SHP77 (cell line): ENCODE measurements around the gene GCLC.

ENCODE experiments used
- DNase-seq, 2 experiments: peaks; one replicate each; lab custom pipeline; 2025; lab: John Stamatoyannopoulos, UW

The GCLC gene

DNA sequence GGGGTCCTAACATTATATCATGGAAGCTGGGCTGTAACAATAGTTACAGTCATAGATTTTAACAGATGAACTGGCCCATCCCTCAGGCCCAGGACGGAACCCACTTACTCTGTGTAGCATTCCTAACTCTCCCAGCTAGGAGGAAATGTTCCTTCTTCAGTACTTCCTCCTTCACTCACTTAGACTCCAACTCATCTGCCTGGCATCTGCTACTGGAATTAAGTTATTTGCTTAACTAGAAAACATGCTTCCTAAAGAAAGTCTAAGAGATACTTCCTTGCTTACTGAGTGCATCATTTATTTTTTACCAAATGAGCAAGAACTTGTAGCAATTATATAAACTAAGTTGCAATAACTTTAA, 20.5 kb downstream of the GCLC start:
- no peak for DNase-seq

DNA sequence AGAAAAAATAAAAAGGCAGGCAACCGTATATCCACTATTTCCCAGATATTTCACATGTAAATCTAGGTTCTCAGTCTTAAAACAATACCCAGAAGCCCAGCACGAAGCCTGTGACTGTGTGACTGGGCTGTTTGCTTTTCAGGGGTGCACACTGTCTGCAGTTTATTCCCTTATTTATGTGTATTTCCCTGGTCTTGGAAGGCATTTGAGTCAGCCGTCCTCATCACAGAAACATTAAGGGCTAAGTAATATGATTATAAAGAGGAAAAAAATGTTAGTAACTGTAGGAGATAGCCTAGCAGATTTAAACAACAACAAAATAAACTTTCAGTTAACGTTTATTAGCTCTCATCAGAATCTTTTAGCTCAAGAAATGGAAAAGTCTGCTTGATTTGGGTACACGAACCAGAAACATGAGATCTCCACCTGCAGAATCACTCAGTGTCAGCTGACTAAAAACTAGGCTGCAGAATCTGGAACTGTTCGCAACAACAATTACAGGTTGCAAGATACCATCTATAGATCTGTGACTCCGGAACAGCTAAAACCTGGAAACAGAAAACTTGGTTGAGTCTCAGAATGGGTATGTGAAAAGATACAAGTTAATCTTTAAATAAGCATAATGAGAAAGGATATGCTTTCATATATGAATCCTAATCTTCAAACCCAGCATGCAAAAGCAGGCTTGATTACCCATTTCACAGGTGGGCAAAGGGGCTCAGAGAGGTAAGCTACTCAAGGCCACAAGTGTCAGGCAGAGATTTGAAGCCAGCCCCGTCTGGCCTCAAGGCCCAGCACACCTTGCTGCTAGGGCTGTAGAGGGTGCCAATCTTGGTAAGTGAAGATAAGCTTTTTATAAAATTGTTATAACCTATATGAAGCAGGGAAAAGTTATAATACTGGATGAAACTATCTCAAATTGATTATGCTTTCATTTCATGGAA, 21.1 kb downstream of the GCLC start:
- DNase-seq = no peak

DNA sequence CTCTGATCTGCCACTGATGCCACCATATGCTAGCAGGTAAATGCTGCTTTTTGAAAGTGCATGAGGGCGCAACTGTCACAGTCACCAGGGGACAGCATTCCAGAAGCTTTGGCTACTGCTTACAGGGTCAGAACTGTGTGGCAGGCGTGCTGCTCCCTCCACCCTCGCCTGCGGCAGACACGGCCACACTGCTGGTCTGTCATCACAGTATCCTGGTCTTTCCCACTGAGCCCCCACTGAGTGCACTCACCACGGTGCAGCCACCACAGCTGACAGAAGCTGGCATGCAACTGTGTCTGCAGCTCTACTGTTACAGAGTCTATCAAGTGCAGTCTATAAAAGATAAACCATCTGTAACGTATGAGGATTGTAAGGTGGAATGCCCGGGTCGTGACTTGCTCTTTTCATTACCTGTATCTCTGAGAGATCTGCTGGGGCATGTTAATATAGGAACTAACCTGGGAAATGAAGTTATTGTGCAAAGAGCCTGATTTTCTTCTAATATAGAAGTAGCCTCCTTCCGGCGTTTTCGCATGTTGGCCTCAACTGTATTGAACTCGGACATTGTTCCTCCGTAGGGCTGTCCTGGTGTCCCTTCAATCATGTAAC, 24.5 kb downstream of the GCLC start:
- no peak for DNase-seq

DNA sequence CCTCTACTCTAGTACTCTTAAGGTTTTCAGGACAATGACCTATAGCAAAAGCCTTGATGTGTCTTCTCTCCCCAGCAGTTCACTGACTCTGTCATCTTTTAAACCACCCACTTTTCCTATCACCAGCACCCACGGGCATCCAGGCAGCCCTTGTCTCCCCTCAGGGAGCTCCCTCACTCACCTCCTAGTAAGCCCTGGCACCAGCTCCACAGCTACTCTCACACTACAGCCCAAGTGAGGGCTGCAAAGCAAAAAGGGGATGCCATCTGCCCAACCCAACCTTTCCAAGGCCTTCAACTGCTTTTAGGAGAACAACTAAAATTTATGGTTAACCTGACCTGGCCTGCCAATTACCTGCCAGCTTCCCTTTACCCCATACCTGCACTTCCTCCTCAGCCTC, 26.0 kb downstream of the GCLC start:
- no peak for DNase-seq

DNA sequence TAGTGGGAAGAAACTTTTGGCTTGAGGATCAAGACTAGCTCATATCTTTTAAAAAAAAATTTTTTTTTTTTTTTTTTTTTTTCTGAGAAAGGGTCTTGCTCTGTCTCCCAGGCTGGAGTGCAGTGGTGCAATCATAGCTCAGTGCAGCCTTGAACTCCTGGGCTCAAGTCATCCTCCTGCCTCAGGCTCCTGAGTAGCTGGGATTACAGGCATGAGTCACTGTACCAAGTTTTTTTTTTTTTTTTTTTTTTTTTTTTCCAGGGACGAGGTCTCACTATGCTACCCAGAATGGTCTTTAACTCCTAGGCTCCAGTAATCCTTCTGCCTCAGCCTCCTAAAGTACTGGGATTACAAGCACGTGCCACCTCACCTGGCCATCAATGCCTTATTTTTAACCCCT, 27.9 kb downstream of the GCLC start:
- DNase-seq = no peak

DNA sequence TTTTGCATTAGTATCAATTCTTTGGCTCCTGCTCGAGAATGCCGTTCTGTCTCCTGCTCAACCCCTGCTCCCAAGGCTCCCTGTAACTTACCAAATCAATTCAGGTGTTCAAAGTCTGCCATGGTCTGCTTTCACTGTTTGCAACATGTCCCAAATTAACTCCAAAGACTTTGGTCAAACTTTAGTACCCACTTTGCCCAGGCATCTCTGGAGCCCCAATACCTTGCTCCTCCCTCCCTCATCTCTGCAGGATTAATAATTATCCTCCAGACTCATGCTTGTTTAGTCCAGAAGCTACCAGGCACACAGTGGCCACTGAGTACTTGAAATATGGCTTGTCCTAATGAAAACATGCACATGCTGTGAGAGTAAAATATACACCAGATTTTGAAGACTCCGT, 30.2 kb downstream of the GCLC start:
- DNase-seq = no peak

DNA sequence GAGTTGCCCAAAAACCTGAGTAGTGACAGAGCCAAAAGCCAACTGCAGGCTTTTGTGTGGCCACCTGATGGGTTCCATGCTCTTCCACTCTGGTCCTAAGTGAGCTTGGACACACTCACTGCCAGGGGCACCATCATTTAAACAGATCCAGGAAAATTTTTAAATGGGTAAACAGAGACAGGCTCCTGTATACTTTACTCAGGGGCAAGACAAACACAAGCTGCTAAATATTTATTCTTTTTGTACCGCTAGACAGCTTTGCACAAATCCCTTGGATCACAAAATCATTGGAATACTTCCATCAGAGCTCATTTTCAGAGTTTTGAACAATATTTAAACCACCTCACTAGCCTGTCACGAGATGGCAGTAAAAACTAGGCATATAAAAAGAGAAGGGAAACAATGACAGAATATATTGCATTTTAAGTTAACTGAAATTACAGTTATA, 31.4 kb downstream of the GCLC start:
- no peak for DNase-seq

DNA sequence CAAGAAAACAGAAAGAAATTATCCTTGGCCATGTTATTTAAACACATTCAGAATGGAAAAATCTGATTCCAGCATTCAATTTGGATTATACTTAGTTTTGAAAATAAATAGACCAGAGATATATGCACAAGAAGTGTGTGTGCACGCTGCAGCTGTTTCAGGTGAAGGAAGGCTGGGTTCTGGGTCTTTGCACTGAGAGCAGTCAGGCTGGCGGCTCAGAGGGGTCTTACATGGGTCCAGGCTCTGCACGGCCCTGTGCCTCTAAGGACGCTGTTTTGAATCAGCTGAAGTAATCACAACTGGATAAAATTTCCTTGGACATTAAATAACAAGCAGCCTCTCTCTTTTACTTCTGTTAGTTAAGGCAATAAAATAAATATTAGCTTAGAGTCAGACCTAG, 31.8 kb downstream of the GCLC start:
- no peak for DNase-seq

DNA sequence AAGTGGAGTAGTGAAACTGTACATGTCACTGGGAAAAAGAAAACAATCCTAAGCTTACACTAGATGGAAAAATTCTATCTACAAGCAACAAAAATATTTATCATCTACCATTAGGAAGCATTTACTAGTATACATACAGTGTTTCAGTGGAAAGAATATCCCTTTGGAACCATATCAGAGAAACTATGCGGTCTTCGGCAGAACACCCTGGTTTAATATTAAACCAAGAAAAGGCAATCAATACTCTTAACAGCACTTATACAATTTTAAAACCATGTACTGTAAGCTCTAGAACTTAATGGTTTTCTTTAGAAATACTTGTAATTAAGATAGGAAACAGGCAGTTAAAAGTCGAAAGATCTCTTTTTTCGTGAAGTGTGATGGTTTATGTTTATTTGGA, 32.3 kb downstream of the GCLC start:
- no peak for DNase-seq

DNA sequence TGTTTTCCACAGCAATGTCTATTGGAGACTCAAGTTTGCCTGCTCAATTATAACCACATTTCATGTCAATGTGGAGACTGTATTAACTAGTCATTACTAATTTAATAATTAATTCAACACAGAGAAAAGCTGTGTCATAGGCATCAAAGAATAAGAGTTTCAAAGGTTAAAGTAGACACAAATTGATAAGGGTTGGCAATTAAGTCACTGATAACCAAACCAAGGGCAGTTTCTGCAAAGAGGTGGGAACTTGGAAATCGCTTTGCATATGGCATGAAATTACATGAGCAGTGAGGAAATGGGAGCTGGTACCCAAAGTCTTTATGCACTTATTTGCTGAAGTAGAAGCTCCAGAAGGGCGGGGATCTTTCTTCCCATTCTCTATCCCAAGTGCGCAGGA, 34.2 kb downstream of the GCLC start:
- DNase-seq = no peak

DNA sequence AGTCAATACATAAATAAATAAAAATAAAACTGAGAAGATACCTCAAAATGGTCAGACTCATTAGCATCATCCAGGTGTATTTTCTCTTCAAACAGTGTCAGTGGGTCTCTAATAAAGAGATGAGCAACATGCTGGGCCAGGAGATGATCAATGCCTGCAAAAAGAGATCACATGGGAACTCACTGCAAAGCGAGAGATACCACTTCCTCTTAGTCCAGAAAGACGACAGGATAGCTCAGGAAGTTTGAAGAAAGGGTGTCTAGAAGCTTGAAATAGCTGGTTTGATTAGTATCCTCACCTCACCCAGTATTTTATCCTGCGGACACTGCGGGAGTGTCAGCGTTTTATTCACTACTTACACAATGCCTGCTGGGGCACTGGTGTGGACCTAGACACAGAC, 38.0 kb downstream of the GCLC start:
- DNase-seq = no peak

DNA sequence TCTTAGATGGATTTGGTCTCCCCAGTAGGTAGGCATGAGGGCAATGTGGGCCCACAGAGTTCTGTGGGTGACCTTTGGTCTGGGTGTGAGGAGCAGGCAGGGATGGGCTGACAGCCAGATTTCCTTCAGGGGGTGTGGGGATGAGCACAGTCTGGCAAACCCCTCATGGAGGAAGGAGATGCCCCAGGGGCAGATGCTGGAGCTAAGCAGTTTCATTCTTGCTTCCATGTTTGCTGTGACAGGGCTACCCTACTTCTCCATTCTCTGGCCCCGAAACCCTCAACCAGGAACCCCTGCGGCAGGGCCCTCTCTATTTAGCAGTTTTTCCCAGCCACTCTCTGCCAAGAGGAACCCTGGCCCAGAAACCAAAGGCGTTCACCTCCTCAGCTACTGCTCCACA, 40.4 kb downstream of the GCLC start:
- DNase-seq = no peak

DNA sequence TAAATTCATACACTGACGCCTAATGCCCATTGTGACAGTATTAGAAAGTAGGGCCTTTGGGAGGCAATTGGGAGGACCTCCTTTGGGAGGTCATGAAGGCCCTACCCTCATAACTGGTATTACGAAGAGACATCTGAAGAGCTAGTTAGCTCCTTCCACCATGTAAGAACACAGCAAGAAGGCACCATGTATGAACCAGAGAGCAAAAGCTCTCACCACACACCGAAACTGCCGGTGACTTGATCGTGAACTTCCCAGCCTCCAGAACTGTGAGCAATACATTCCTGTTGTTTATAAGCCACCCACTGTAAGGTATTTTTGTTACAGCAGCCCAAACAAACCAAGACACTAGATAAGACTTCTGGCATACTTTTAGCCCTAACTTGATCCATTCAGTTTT, 41.8 kb downstream of the GCLC start:
- no peak for DNase-seq

DNA sequence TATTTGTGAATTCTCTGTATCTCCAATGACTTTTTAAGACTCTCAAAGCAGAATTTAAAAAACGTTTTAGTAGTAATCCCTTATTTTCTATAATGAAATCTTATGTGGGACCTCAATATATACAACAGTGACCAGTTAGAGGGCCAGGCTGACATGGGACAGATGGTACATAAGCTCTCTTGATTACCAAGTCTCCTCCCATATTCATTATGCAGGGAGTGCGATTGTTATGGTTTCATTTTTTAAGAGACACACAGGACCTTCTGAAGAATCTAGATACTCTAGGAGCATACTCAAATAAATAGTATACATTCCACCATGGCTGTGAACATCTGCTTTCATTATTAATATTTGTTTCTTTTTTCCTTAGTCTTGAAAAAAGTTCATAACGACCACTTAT, 43.5 kb downstream of the GCLC start:
- DNase-seq = no peak

DNA sequence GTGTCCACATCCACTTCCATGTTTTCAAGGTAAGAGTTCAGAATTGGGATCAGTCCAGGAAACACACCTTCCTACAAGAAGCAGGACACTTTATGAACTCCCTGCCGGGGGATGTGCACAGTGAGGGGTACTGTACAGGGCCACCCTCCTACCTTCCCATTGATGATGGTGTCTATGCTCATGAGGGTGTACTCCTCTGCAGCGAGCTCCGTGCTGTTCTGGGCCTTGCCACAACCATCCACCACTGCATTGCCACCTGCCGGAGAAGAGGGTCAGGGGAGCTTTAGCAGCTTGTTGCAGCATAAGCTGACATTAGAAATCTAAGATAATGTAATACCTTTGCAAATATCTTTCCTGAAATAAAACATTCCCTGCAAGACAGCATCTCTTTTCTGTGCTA, 44.8 kb downstream of the GCLC start:
- DNase-seq = no peak

DNA sequence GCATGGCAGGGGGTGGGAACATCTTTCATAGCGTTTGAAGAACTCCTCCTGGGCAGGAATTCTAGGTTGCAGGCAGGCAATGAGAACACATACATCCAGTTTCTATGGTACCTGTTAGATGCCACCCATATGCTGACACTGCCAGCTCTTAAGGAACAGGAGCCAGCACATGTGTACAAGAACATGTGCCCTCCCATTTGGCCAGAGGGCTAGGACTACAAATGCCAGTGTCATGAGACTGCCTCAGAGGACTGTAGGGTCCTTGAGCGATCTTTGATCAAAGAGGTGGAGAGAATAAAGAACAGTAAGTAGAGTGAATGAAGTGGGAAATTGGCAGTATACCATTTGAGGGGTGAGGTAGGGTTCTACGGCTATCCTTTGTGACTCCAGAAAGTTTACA, 45.8 kb downstream of the GCLC start:
- DNase-seq = no peak

DNA sequence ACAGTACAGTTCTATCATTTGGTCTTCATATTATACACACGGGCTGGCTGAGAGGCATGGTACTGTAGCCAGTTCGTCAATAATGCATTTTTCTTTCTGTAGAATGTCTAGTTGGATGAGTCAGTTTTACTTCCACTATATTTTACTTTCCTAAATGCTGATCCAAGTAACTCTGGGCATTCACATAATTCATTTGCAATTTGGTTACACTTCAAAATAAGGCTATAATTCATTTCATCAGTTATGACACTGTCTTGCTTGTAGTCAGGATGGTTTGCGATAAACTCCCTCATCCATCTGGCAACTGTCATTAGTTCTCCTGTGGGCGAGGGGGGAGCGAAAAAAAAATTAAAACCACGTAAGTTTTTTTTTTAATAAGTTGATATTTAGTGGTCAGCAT, 46.3 kb downstream of the GCLC start:
- DNase-seq = no peak

DNA sequence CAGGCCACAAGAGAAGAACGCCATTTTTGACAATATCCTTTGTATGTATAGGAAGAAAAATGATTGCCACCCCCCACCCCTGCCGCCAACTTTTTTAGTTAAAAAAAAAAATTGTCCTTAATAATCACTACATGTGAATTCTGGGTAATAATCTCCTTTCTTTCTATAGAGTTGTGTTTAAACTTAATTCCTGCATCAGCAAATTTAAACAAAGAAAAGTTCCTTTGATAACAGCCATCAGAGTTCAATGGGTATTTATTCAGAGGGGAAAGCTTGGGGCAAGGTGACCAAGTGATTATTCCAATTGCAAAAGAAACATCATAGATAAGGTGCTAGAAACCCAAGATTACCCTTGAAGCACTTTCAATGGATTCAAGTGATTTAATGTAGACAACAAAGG, 47.0 kb downstream of the GCLC start:
- no peak for DNase-seq

DNA sequence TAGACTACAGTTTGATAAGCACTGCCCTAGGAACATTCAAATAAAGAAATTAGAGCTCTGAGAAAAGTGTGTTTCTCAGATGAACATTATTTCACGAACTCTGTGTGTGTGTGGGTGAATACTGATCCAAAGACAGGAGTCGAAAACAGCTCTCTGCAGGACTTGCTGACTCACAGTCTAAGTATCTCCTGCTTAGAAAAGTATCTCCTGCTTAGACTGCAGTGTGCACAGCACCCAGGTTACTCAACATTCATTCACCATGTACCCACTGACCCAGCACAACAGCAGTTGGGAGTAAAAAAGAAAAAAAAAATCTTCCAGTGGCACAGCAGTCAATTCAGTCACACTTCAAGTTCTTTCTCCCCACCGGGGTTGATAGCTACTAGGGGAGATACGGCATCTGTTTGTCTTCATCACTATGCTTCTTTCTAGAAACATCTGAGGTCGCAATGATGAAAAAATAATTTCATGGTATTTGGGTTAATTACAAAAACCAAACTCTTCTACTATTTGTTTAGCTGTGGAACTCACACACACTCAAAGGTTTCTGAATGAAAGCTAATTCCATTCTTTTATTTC, 48.0 kb downstream of the GCLC start:
- DNase-seq = no peak

DNA sequence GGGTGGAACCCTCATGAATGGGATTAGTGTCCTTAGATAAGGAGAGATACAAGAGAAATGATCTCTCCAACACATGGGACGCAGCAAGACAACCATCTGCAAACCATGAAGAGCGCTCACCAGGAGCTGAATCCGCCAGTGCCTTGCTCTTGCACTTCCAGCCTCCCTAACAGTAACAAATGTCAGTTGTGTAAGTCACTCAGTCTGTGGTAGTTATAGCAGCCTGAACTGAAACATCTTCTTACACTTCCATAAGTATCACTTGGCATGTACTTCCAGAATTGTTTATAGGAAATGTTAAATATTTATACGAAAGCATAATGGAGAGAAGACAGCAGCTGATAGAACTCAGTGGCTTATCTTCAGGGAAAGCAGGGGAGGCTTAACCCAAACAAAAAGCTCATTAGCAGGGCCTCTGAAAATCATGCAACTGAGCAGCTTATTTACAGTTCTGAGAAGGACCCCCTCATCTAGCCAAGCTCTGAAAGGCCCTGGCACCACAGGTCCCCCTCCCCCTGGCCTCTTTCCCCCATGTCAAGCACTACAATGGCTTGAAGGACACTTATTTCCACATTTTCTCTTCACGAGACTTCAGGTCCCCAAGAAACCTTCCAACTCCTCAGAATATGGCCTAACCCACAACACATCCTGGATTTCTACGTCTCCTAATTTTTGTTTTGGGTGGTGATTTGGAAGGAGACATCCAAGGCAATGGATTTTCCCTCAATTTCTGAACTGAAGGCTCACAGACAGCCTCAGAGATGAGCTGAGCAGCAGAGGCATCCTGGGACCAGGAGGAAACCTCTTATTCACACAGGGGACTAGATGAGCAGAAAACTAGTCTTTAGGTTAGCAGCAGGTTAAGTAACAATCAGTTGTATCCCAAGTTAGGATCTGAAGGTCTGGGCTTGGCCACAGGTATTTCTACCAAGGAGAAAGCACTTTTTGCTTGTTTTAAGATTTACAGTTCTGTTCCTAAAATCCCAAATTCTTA, 49.1 kb downstream of the GCLC start:
- no peak for DNase-seq

DNA sequence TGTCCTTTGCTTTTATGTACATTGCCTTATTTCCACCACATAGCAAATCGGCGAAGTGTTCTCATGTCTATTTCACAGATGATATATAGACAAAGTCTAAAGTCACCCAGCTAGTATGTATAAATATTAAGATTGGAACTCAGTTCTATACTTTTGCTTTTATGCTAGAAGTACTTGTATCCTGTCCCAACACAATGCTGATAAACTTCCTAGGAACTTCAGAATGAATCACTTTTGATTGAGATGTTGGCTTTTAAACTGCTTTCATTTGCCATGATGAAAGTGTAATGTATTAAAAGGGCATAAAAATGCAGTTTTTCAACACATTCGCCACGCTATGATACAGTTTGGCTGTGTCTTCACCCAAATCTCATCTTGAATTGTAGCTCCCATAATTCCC, 50.8 kb downstream of the GCLC start:
- DNase-seq = no peak

DNA sequence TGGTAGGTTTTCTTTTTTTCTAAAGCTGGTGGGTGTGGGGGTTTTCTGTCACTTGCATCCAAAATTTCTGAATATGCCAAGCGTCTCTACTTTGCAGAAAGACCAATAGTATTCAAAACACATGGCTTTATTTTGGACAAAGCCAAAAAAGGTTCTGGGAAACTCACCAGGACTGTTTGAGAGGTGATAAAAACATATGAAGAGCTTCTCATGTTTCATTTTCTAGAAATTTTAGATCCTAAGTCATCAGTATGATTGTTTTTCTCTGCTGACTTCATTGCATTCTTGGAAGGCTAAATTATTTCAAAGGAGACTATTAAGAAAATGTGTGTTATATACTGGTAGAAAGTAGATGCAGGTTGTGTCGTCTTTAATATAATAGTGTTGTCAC, 51.3 kb downstream of the GCLC start:
- no peak for DNase-seq
